GM12878 (cell line): Measurements from ENCODE around the gene ODC1. TPM values are rescaled to one million over a fixed set of nuclear protein-coding genes. Genes with fewer than 3 reads are reported as not detected.

Experiments
- ATAC-seq: fragments of 200-7000 bp; cut with Tn5 transposase; 3 replicates; pipeline ENCODE4 v1.9.1; 2020; ENCODE audit warnings: mild to moderate bottlenecking, moderate library complexity
- BruUV-seq: library from RNA; stranded (reverse); fragments of 400-500 nt; replicated peaks from 2 replicates; lab custom pipeline; 2021; lab: Mats Ljungman, UMichigan
- CTCF ChIA-PET: fragments of 300-600 bp; sonication (Branson Sonifier 250); formaldehyde crosslinking; extraction: SDS; loops from one replicate; lab custom pipeline; 2021; ENCODE audit warnings: inconsistent platforms; lab: Yijun Ruan, JAX
- POLR2A ChIA-PET: fragments of 350-600 bp; formaldehyde crosslinking; extraction: SDS; loops from one replicate; lab custom pipeline; 2021; ENCODE audit warnings: inconsistent platforms; lab: Charles Lee
- RAD21 ChIA-PET: fragments of 300-600 bp; sonication (Branson Sonifier 250); formaldehyde crosslinking; loops from one replicate; lab custom pipeline; 2023; ENCODE audit warnings: antibody characterized with exemption; ENCODE audit not compliant: unreplicated experiment; lab: Charles Lee
- SMC1A ChIA-PET: fragments of 300-600 bp; sonication (Branson Sonifier 250); formaldehyde crosslinking; loops from one replicate; lab custom pipeline; 2023; ENCODE audit not compliant: unreplicated experiment, uncharacterized antibody; lab: Charles Lee
- DNase-seq: peaks from one replicate; pipeline ENCODE4 v3.0.0-alpha.2; 2011; ENCODE audit warnings: low read depth, low spot score
- FAIRE-seq: peaks from 3 replicates; lab custom pipeline; 2011; peaks lifted over from hg19 to GRCh38; lab: Jason Lieb, UNC
- H2AFZ ChIP-seq: 2 replicates; pipeline ENCODE4 v1.6.0; 2011; ENCODE audit warnings: low read depth, low read length, control low read depth; ENCODE audit not compliant: control insufficient read depth
- H3K27ac ChIP-seq: 2 replicates; pipeline ENCODE4 v1.5.1; 2011; ENCODE audit warnings: control low read depth; ENCODE audit not compliant: control insufficient read depth, insufficient read depth
- H3K27me3 ChIP-seq, 2 experiments: replicated peaks in 1 of 2; 2 replicates each; pipeline versions ENCODE4 v1.6.0 to v1.6.1; 2011; ENCODE audit warnings: low read length in 1 of 2; ENCODE audit not compliant: control insufficient read depth in 2 of 2, insufficient read depth in 2 of 2
- H3K36me3 ChIP-seq, 2 experiments: 2 replicates each; pipeline ENCODE4 v1.5.1; 2011; ENCODE audit warnings: low read length in 1 of 2; ENCODE audit not compliant: control insufficient read depth in 2 of 2, insufficient read depth in 2 of 2
- H3K4me1 ChIP-seq: 2 replicates; pipeline ENCODE4 v1.6.1; 2011; ENCODE audit warnings: mild to moderate bottlenecking, low read length, moderate library complexity, mixed read lengths; ENCODE audit not compliant: control insufficient read depth, insufficient read depth
- H3K4me2 ChIP-seq: 2 replicates; pipeline ENCODE4 v1.6.0; 2011; ENCODE audit warnings: control low read depth; ENCODE audit not compliant: control insufficient read depth, insufficient read depth
- H3K4me3 ChIP-seq: fragments of 200-600 bp; sonication (generic); 2 replicates; pipeline ENCODE4 v1.5.1; 2016
- H3K79me2 ChIP-seq: 2 replicates; pipeline ENCODE4 v1.6.0; 2011; ENCODE audit warnings: low read length; ENCODE audit not compliant: control insufficient read depth, insufficient read depth
- H3K9ac ChIP-seq: 2 replicates; pipeline ENCODE4 v1.8.0; 2011; ENCODE audit warnings: low read length, control low read depth, mixed read lengths; ENCODE audit not compliant: control insufficient read depth, insufficient read depth
- H3K9me3 ChIP-seq: replicated peaks from 3 replicates; pipeline ENCODE4 v1.5.1; 2011; ENCODE audit warnings: mild to moderate bottlenecking, low read length; ENCODE audit not compliant: control insufficient read depth, insufficient read depth
- H4K20me1 ChIP-seq: 2 replicates; pipeline ENCODE4 v1.6.0; 2011; ENCODE audit not compliant: control insufficient read depth, insufficient read depth
- CHD1 ChIP-seq: IDR thresholded peaks from 2 replicates; pipeline ENCODE4 v1.6.1; 2012; ENCODE audit warnings: low read depth, low read length, improper control_type of control experiment
- DPF2 ChIP-seq: fragments of 450-650 bp; IDR thresholded peaks from 2 replicates; pipeline ENCODE4 v1.6.1; 2017; ENCODE audit warnings: mild to moderate bottlenecking
- EGR1 ChIP-seq, 2 experiments: IDR thresholded peaks; 1 replicate in 1 of 2; 2 replicates in 1 of 2; pipeline ENCODE4 v1.6.1; 2011 to 2012; ENCODE audit warnings: low read depth in 2 of 2, low read length in 2 of 2, borderline replicate concordance in 1 of 2, mild to moderate bottlenecking in 1 of 2, moderate library complexity in 1 of 2
- HDAC2 ChIP-seq: fragments of 200-600 bp; sonication (generic); IDR thresholded peaks from 2 replicates; pipeline ENCODE4 v1.6.1; 2017
- JUNB ChIP-seq: IDR thresholded peaks from 2 replicates; pipeline ENCODE4 v1.6.1; 2016; ENCODE audit warnings: antibody characterized with exemption, mild to moderate bottlenecking
- LARP7 ChIP-seq: fragments of 450-650 bp; IDR thresholded peaks from 2 replicates; pipeline ENCODE4 v1.6.1; 2017; ENCODE audit warnings: mild to moderate bottlenecking
- NBN ChIP-seq: fragments of 450-650 bp; IDR thresholded peaks from 2 replicates; pipeline ENCODE4 v1.6.1; 2016
- RUNX3 ChIP-seq: IDR thresholded peaks from 2 replicates; pipeline ENCODE4 v1.6.1; 2012; ENCODE audit warnings: low read length, inconsistent platforms
- ZNF384 ChIP-seq: IDR thresholded peaks from 2 replicates; pipeline ENCODE4 v1.6.1; 2012; ENCODE audit warnings: low read depth, mild to moderate bottlenecking, low read length, improper control_type of control experiment, borderline replicate concordance
- WGBS: methylation state at CpG from one replicate; pipeline ENCODE4 v1.1.6; 2016; ENCODE audit warnings: low lambda C conversion rate; ENCODE audit not compliant: insufficient replicate concordance, insufficient coverage; ENCODE audit errors: missing lambda C conversion rate; 5-methylcytosine and 5-hydroxymethylcytosine counted together
- in situ Hi-C: fragments of 300-500 bp; cut with MboI; formaldehyde crosslinking; loops from 9 replicates; pipeline ENCODE4 v1.14.3; 2018; ENCODE audit warnings: mixed read lengths
- intact Hi-C: fragments of 100-400 bp; cut with micrococcal nuclease; formaldehyde crosslinking; loops from one replicate; pipeline ENCODE4 v1.14.2; 2022; ENCODE audit not compliant: unreplicated experiment
- polyA plus RNA-seq, 11 experiments: library from polyadenylated mRNA; depleted of rRNA in 4 of 11; unstranded in 6 of 11; stranded (reverse) in 5 of 11; fragments of >200 nt; fragmentation: Nextera tagmentation in 4 of 11; fragmentation: Illumina TruSeq in 1 of 11; extraction: Ambion mirVana in 4 of 11; extraction: Trizol in 1 of 11; gene quantifications; 1 replicate in 1 of 11; 2 replicates in 10 of 11; pipeline versions ENCODE4 v1.2.1 to v1.2.3, GENCODE V29; 2011 to 2016; ENCODE audit warnings: inconsistent platforms in 2 of 11, missing spikeins in 2 of 11, low read depth in 1 of 11
- total RNA-seq, 4 experiments: library from RNA; depleted of rRNA in 3 of 4; stranded (reverse); fragments of >200 nt in 3 of 4; fragmentation: Illumina TruSeq in 1 of 4; extraction: Trizol in 1 of 4; gene quantifications; 2 replicates each; pipeline versions ENCODE4 v1.2.1 to v1.2.3, GENCODE V29; 2013 to 2021
- TF ChIP-seq, protein P1 (sequence below): fragments of 450-650 bp; formaldehyde crosslinking; IDR thresholded peaks from 2 replicates; pipeline ENCODE4 v1.5.0; 2022; ENCODE audit warnings: mild to moderate bottlenecking, missing genetic modification characterization

The ODC1 gene
- total and polyA plus RNA-seq, 10 of the 15 experiments (the other 5 are each of a cell fraction or from before 2014, with no cell fraction given): 68.5 to 441 (median 340) TPM

DNA sequence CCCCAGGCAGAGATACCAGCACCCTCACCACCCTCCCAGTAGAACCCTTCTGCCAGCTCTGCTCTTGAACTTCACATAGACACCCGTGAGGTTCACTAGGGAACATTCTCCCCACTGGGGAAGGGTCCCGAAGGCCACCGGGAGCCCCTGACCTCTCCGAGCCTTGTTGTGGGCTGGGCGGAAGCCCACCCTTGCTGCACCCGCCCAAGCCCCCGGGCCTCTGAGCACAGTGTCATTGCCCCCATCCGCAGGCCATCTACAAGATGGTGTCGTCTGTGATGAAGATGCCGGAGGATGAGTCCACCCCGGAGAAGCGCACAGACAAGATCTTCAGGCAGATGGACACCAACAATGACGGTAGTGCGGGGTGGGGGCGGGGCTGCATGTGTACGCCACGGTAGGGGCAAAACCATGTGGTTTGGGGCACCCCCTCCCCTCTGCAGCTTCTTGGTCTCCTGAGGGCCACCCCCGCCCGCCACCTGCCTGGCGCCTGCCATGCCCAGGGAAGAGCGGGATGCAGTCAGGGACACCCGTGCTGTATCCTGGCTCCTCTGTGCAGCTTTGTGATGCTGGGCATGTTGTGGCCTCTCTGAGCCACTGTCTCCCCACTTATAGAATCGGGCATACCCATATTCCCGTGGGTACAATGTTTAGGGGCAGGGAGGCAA, 25.3 kb downstream of the ODC1 start (continued):
- TF ChIP-seq HDAC2: no peak
- TF ChIP-seq, protein P1, sequence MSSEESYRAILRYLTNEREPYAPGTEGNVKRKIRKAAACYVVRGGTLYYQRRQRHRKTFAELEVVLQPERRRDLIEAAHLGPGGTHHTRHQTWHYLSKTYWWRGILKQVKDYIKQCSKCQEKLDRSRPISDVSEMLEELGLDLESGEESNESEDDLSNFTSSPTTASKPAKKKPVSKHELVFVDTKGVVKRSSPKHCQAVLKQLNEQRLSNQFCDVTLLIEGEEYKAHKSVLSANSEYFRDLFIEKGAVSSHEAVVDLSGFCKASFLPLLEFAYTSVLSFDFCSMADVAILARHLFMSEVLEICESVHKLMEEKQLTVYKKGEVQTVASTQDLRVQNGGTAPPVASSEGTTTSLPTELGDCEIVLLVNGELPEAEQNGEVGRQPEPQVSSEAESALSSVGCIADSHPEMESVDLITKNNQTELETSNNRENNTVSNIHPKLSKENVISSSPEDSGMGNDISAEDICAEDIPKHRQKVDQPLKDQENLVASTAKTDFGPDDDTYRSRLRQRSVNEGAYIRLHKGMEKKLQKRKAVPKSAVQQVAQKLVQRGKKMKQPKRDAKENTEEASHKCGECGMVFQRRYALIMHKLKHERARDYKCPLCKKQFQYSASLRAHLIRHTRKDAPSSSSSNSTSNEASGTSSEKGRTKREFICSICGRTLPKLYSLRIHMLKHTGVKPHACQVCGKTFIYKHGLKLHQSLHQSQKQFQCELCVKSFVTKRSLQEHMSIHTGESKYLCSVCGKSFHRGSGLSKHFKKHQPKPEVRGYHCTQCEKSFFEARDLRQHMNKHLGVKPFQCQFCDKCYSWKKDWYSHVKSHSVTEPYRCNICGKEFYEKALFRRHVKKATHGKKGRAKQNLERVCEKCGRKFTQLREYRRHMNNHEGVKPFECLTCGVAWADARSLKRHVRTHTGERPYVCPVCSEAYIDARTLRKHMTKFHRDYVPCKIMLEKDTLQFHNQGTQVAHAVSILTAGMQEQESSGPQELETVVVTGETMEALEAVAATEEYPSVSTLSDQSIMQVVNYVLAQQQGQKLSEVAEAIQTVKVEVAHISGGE (CRISPR knock-in tag): no peak
- TF ChIP-seq CHD1: no peak
- no peak for TF ChIP-seq RUNX3
- no peak for TF ChIP-seq NBN
- TF ChIP-seq LARP7: no peak
- TF ChIP-seq ZNF384: no peak
- TF ChIP-seq, all 136 proteins: peak for 0

DNA sequence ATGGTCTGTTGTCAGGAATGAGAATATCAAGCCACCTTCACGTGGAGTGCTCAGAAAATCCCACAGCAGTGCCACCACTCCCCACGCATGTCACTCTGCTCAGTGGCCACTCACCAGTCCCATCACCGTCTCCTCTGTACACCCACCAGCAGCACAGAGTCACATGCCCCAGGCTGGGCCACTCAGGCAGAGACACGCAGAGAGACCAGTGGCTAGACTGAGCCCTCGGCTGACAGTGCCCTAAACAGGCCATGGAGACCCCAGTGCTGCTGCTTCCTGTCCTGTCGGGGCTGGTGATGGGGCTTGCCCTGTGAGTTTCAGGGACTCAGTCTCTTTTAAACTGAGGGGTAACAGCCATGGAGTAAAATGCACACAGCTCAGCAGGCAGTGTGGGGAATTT, 25.9 kb downstream of the ODC1 start:
- no peak for TF ChIP-seq JUNB
- no peak for TF ChIP-seq EGR1 (IDR thresholded peaks at IDR 0.05; ENCODE audit: borderline replicate concordance in 1 of 2, low read depth in 2 of 2, low read length in 2 of 2)
- no peak for TF ChIP-seq DPF2
- TF ChIP-seq HDAC2: no peak
- DNase-seq (no peak), FAIRE-seq (no peak), ATAC-seq (no peak)
- Histone ChIP-seq H4K20me1 (no peaks in the 10 kb centered on the region), H3K4me2 (no peak overlapping the region), H3K9me3 (no peaks in the 10 kb centered on the region), H3K27ac (no peak overlapping the region), H3K27me3 (no peaks in the 10 kb centered on the region), H3K4me1 (no peaks in the 10 kb centered on the region), H3K4me3 (no peak overlapping the region), H3K9ac (no peak overlapping the region), H3K36me3 (no peaks in the 10 kb centered on the region; a peak in 1 of 4 replicates), H2AFZ (no peak overlapping the region), H3K79me2 (no peaks in the 10 kb centered on the region)
- ChIA-PET SMC1A (interaction anchor here (1.6 kb wide), 1 partner anchor 13 kb away, joined by 6 read pairs; no protein-coding TSS in a partner anchor), RAD21 (no interaction called here), POLR2A (no interaction called here), CTCF (interaction anchor here (1.1 kb wide), 1 partner anchor 12 kb away, joined by 3 read pairs; no protein-coding TSS in a partner anchor)
- in situ Hi-C loops (no loop called here), intact Hi-C loops (no loop called here)
- BruUV-seq: no TSS peak
- WGBS: 35% methylated on average over 6 of the region's 6 CpGs
